ENCODE results near the gene ZFP3.
"Not testable (repeated sequence)": the region's sequence is repeated elsewhere in the genome, so short reads cannot be mapped to it uniquely, and the experiment has no call there.

DNA sequence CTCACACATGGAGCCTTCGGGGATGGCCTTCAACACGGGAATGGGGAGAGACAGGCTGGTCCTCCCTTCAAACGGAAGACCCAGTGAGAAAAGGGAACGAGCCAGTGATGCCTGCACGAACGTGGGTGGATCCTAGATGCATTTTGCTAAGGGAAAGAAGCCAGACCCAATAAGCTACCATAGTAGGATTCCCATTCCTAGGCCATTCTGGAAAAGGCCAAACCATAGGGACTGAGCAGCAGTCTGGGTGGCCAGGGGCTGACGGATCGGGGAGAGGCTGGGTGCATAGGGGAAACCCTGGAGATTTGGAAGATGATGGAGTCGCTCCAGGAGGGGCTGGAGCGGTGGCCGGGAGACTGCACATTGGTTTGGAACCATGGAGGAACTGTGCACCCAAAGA is 56.3 kb downstream of the ZFP3 start:
- TF ChIP-seq CTCF (IDR thresholded peaks at IDR 0.05; ENCODE audit: extremely low read depth in 1 of 2, insufficient read depth in 1 of 2, low read depth in 1 of 2, low read length in 2 of 2); POLR2A (IDR thresholded peaks at IDR 0.05; ENCODE audit: low read depth, low read length); JUN (IDR thresholded peaks at IDR 0.05; ENCODE audit: borderline replicate concordance, insufficient read depth, insufficient read length, low read depth); EZH2 (IDR thresholded peaks at IDR 0.05; ENCODE audit: borderline replicate concordance, low read depth, low read length, severe bottlenecking); FOS (IDR thresholded peaks at IDR 0.05; ENCODE audit: borderline replicate concordance, insufficient read depth, low read length): not testable (repeated sequence)
